SK-N-DZ (cell line): ENCODE data around the gene L3MBTL4.
"Not testable (repeated sequence)": the region's sequence is repeated elsewhere in the genome, so short reads cannot be mapped to it uniquely, and the experiment has no call there.

Experiments
- DNase-seq: peaks from one replicate; pipeline ENCODE4 v3.0.0-alpha.2; 2015; ENCODE audit warnings: low spot score

L3MBTL4 gene

GRCh38 chr18:6199777-6200176 lies 214.9 kb downstream of the L3MBTL4 start:
- no peak for DNase-seq

- no peak for DNase-seq
Observed at GRCh38 chr18:6198585-6198984, 216.1 kb downstream of the L3MBTL4 start.

- DNase-seq: no peak
Observed at GRCh38 chr18:6194640-6195039, 220.1 kb downstream of the L3MBTL4 start.

GRCh38 chr18:6185782-6186181 lies 228.9 kb downstream of the L3MBTL4 start:
- not testable (repeated sequence) for DNase-seq

GRCh38 chr18:6174983-6175745 lies 239.5 kb downstream of the L3MBTL4 start:
- no peak for DNase-seq

GRCh38 chr18:6170604-6171003 lies 244.1 kb downstream of the L3MBTL4 start:
- no peak for DNase-seq

GRCh38 chr18:6161549-6161948 lies 253.2 kb downstream of the L3MBTL4 start:
- no peak for DNase-seq

GRCh38 chr18:6159426-6159825 lies 255.3 kb downstream of the L3MBTL4 start:
- no peak for DNase-seq

GRCh38 chr18:6158958-6159357 lies 255.8 kb downstream of the L3MBTL4 start:
- DNase-seq: no peak

GRCh38 chr18:6156446-6156845 lies 258.3 kb downstream of the L3MBTL4 start:
- DNase-seq: no peak

- DNase-seq: no peak
Observed at GRCh38 chr18:6155707-6156106, 259.0 kb downstream of the L3MBTL4 start.

GRCh38 chr18:6150430-6150829 lies 264.3 kb downstream of the L3MBTL4 start:
- no peak for DNase-seq

- no peak for DNase-seq
Observed at GRCh38 chr18:6146307-6146661, 268.4 kb downstream of the L3MBTL4 start.

GRCh38 chr18:6145645-6146306 lies 268.9 kb downstream of the L3MBTL4 start:
- DNase-seq: no peak

- no peak for DNase-seq
Observed at GRCh38 chr18:6139007-6139406, 275.7 kb downstream of the L3MBTL4 start.

- not testable (repeated sequence) for DNase-seq
Observed at GRCh38 chr18:6135901-6136300, 278.8 kb downstream of the L3MBTL4 start.

GRCh38 chr18:6135029-6135428 lies 279.7 kb downstream of the L3MBTL4 start:
- DNase-seq: not testable (repeated sequence)

- no peak for DNase-seq
Observed at GRCh38 chr18:6132751-6133368, 281.9 kb downstream of the L3MBTL4 start.

- DNase-seq: no peak
Observed at GRCh38 chr18:6120820-6121279, 293.9 kb downstream of the L3MBTL4 start.

- no peak for DNase-seq
Observed at GRCh38 chr18:6119761-6120160, 294.9 kb downstream of the L3MBTL4 start.

- no peak for DNase-seq
Observed at GRCh38 chr18:6118080-6118479, 296.6 kb downstream of the L3MBTL4 start.

- DNase-seq: no peak
Observed at GRCh38 chr18:6115710-6116109, 299.0 kb downstream of the L3MBTL4 start.

- no peak for DNase-seq
Observed at GRCh38 chr18:6113650-6114049, 301.1 kb downstream of the L3MBTL4 start.
